Measurements from ENCODE around the gene DDX18.

DNA sequence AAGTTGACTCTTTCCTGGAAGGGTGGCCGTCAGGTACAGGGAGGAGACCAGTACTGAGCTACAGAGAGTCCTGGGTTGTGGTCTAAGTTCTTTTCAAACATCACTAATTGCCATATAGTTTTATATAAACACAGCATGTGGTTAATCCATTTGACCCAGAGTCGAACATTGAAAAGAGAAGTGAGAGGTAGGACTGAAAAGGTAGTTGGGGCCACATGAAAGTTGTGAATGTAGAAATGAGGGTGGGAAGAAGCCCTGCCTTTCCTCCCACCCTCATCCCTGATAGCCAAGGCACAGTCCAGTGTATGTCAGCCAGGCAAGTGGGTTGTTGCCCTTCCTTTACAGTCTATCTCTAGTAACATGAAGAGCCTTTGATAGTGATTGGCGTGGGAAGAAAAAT lies 4.4 kb downstream of the DDX18 start:
- TF ChIP-seq, protein P1, sequence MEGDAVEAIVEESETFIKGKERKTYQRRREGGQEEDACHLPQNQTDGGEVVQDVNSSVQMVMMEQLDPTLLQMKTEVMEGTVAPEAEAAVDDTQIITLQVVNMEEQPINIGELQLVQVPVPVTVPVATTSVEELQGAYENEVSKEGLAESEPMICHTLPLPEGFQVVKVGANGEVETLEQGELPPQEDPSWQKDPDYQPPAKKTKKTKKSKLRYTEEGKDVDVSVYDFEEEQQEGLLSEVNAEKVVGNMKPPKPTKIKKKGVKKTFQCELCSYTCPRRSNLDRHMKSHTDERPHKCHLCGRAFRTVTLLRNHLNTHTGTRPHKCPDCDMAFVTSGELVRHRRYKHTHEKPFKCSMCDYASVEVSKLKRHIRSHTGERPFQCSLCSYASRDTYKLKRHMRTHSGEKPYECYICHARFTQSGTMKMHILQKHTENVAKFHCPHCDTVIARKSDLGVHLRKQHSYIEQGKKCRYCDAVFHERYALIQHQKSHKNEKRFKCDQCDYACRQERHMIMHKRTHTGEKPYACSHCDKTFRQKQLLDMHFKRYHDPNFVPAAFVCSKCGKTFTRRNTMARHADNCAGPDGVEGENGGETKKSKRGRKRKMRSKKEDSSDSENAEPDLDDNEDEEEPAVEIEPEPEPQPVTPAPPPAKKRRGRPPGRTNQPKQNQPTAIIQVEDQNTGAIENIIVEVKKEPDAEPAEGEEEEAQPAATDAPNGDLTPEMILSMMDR (IDR thresholded peaks at IDR 0.05): no peak
- TF ChIP-seq POLR2A (IDR thresholded peaks at IDR 0.05): no peak
